Body of pancreas (tissue), 4 donors: Measurements from ENCODE around the gene MAST4.

Experiments
- POLR2A ChIP-seq, 3 donors: fragments of 450-650 bp; IDR thresholded peaks; one replicate each; pipeline ENCODE4 v1.6.1; 2016; ENCODE audit warnings: antibody characterized with exemption in 3 of 3, mild to moderate bottlenecking in 2 of 3
- TF ChIP-seq, protein P1 (sequence below), 7 experiments: fragments of 450-650 bp in 4 of 7; fragments of 200-600 bp in 3 of 7; sonication (generic) in 3 of 7; IDR thresholded peaks; one replicate each; pipeline ENCODE4 v1.5.1; 2016 to 2019; ENCODE audit warnings: antibody characterized with exemption in 7 of 7

DNA sequence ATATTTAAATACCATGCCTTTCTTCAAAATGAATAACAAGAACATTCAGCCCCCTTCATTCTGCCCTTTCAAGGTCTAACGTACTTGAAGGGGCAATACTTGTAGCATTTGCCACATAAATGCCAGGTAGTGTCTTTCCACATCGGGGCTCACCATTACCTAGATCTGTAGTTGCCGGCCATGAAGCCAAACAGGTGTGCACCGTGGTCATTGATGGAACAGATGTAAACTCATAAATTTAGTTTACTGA is 407.4 kb downstream of the MAST4 start:
- TF ChIP-seq, protein P1, sequence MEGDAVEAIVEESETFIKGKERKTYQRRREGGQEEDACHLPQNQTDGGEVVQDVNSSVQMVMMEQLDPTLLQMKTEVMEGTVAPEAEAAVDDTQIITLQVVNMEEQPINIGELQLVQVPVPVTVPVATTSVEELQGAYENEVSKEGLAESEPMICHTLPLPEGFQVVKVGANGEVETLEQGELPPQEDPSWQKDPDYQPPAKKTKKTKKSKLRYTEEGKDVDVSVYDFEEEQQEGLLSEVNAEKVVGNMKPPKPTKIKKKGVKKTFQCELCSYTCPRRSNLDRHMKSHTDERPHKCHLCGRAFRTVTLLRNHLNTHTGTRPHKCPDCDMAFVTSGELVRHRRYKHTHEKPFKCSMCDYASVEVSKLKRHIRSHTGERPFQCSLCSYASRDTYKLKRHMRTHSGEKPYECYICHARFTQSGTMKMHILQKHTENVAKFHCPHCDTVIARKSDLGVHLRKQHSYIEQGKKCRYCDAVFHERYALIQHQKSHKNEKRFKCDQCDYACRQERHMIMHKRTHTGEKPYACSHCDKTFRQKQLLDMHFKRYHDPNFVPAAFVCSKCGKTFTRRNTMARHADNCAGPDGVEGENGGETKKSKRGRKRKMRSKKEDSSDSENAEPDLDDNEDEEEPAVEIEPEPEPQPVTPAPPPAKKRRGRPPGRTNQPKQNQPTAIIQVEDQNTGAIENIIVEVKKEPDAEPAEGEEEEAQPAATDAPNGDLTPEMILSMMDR (IDR thresholded peaks at IDR 0.05), result no peak
- no peak for TF ChIP-seq POLR2A (IDR thresholded peaks at IDR 0.05)
